Osteoblast (primary cell): ENCODE data around the gene GPRIN2. TPM values are rescaled to one million over a fixed set of nuclear protein-coding genes. Genes with fewer than 3 reads are reported as not detected.
"Not testable (repeated sequence)": the region's sequence is repeated elsewhere in the genome, so short reads cannot be mapped to it uniquely, and the experiment has no call there.

ENCODE experiments used
- DNase-seq: peaks from one replicate; pipeline ENCODE4 v3.0.0; 2011; ENCODE audit warnings: low spot score, mixed read lengths; ENCODE audit not compliant: insufficient read length; ENCODE audit errors: missing footprints
- H2AFZ ChIP-seq: 2 replicates; pipeline ENCODE4 v1.6.0; 2011; ENCODE audit warnings: mild to moderate bottlenecking, low read length
- H3K27ac ChIP-seq: 2 replicates; pipeline ENCODE4 v1.5.1; 2011; ENCODE audit warnings: mild to moderate bottlenecking, low read depth, low read length, moderate library complexity
- H3K27me3 ChIP-seq: 2 replicates; pipeline ENCODE4 v1.6.0; 2012; ENCODE audit warnings: mild to moderate bottlenecking, control low read depth, inconsistent platforms, low read length, moderate library complexity; ENCODE audit not compliant: insufficient read depth
- H3K36me3 ChIP-seq: 2 replicates; pipeline ENCODE4 v1.5.1; 2011; ENCODE audit warnings: mild to moderate bottlenecking, low read length, control low read depth, moderate library complexity; ENCODE audit not compliant: insufficient read depth
- H3K4me1 ChIP-seq: 2 replicates; pipeline ENCODE4 v1.5.1; 2011; ENCODE audit warnings: mild to moderate bottlenecking, low read length, control low read depth, moderate library complexity; ENCODE audit not compliant: insufficient read depth
- H3K4me2 ChIP-seq: 2 replicates; pipeline ENCODE4 v1.6.0; 2011; ENCODE audit warnings: mild to moderate bottlenecking, low read length; ENCODE audit not compliant: insufficient read depth
- H3K4me3 ChIP-seq: fragments of 200-600 bp; sonication (generic); 3 replicates; pipeline ENCODE4 v1.5.1; 2012; ENCODE audit warnings: mild to moderate bottlenecking, low read length, inconsistent platforms; ENCODE audit not compliant: insufficient read depth
- H3K79me2 ChIP-seq: 2 replicates; pipeline ENCODE4 v1.6.0; 2012; ENCODE audit warnings: mild to moderate bottlenecking, low read length, control low read depth, inconsistent platforms; ENCODE audit not compliant: insufficient read depth
- H3K9me3 ChIP-seq: 2 replicates; pipeline ENCODE4 v1.5.1; 2011; ENCODE audit warnings: low read depth, low read length, control low read depth
- H4K20me1 ChIP-seq: 2 replicates; pipeline ENCODE4 v1.6.0; 2012; ENCODE audit warnings: mild to moderate bottlenecking, low read length, control low read depth; ENCODE audit not compliant: insufficient read depth
- total RNA-seq: library from RNA; depleted of rRNA; stranded (reverse); fragments of >200 nt; gene quantifications from 2 replicates; pipeline ENCODE4 v1.2.3, GENCODE V29; 2012
- TF ChIP-seq, protein P1 (sequence below): IDR thresholded peaks from 2 replicates; pipeline ENCODE4 v1.5.1; 2011; ENCODE audit warnings: mild to moderate bottlenecking, low read depth, low read length, moderate library complexity; ENCODE audit errors: extremely low read depth

Gene GPRIN2
- total RNA-seq, 1 donor: not detected

DNA sequence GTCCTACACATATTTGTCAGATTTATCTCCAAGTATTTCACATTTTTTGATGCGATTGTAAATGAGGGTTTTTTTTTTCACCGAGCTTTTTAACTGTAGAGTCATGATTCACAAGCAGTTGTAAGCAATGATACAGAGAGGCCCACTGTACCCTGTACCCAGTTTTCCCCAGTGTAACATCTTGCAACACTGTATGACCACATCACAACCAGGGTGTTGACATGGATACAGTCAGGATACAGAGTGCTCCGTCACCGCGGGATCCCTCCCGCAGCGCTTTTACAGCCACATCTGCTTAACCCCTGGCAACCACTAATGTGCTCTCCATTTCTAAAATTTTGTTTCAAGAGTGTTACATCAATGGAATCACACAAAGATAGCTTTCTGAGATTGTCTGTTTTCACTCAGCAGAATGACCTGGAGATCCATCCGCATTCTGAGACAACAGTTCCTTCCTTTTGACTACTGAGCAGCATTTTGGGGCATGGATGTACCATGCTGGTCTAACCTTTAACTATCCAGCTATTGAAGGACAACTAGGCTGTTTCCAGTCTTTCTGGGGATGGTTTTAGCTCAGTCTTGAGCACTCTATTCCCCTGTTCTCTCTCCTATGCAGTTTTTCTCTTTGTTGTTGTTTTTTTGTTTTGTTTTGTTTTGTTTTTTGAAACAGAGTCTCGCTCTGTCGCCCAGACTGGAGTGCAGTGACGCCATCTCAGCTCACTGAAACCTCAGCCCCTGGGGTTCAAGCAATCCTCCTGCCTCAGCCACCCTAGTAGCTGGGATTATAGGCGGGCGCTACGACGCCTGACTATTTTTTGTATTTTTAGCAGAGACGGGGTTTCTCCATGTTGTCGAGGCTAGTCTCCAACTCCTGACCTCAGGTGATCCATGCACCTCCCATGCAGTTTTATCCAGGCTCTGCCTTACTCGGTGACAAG lies 25.9 kb downstream of the GPRIN2 start:
- Histone ChIP-seq H3K27ac (peak overlapping the region; percentile 68), H3K9me3 (no peaks in the 10 kb centered on the region), H4K20me1 (no peaks in the 10 kb centered on the region), H3K4me2 (peak overlapping the region; percentile 30), H3K79me2 (no peaks in the 10 kb centered on the region), H3K27me3 (no peaks in the 10 kb centered on the region), H2AFZ (peak overlapping the region; percentile 30), H3K4me3 (no peak overlapping the region), H3K36me3 (no peaks in the 10 kb centered on the region), H3K4me1 (peaks cover 11% of the 10 kb centered on the region)
- DNase-seq: peak; percentile 98
- TF ChIP-seq, protein P1, sequence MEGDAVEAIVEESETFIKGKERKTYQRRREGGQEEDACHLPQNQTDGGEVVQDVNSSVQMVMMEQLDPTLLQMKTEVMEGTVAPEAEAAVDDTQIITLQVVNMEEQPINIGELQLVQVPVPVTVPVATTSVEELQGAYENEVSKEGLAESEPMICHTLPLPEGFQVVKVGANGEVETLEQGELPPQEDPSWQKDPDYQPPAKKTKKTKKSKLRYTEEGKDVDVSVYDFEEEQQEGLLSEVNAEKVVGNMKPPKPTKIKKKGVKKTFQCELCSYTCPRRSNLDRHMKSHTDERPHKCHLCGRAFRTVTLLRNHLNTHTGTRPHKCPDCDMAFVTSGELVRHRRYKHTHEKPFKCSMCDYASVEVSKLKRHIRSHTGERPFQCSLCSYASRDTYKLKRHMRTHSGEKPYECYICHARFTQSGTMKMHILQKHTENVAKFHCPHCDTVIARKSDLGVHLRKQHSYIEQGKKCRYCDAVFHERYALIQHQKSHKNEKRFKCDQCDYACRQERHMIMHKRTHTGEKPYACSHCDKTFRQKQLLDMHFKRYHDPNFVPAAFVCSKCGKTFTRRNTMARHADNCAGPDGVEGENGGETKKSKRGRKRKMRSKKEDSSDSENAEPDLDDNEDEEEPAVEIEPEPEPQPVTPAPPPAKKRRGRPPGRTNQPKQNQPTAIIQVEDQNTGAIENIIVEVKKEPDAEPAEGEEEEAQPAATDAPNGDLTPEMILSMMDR: no peak

DNA sequence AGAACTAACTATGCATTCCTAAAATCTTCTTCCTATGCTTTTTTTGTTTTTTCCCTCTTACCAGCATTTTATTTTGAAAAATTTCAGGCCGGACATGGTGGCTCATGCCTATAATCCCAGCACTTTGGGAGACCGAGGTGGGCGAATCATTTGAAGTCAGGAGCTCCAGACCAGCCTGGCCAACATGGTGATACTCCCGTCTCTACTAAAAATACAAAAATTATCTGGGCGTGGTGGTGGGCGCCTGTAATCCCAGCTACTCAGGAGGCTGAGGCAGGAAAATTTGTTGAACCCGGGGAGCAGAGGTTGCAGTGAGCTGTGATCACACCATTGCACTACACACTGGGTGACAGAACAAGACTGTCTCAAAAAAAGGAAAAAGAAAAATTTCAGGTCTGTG lies 26.7 kb downstream of the GPRIN2 start:
- not testable (repeated sequence) for H3K27me3 ChIP-seq, DNase-seq, H2AFZ ChIP-seq, H3K36me3 ChIP-seq, H3K4me3 ChIP-seq, H3K9me3 ChIP-seq, H4K20me1 ChIP-seq, H3K79me2 ChIP-seq
- peak overlapping the region; percentile 42 for H3K27ac ChIP-seq
- H3K4me1 ChIP-seq: peaks cover 18% of the 10 kb centered on the region
- H3K4me2 ChIP-seq: peak overlapping the region; percentile 10

DNA sequence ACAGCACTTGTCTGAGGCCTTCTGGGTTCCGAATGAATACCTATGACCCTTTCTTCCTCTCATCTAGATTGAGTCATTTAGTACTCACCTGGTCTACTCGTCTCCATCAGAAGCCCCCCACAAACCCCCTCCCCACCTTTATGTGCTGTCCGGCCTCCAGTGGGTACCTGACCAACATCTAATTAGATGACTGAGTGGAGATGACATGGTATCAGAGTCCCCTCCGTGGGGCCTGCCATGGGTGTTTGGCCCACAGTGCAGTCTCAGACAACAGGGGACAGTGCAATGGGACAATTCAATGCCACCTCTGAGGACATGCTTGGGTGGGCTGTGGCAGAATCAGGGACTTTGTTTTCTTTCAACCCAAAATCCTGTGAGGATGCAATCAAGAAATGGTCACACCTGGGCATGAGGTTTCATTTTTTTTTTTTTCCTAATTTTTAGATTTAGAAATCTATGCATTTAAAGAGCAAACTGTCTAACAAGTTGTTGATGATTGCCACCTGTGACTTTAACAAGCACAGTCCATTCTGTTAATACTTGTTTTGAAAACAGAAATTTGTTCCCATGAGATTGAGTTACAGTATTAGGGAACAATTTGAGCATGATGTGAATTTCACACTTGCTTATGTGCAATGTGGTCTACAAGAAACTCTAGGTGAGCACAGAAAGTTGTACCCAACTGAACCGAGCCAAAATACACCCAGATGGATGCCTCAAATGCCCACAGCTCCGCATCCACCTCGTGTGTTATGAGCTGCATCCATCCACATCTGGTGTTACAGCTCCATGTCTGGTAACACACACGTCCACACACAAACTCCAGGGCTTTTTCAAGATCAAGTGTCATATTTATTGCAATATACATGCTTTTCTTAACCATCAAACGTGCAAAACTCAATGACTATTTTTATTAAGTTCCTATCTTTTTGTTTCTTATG lies 27.5 kb downstream of the GPRIN2 start:
- Histone ChIP-seq H3K27me3 (no peaks in the 10 kb centered on the region), H3K79me2 (no peaks in the 10 kb centered on the region), H4K20me1 (no peaks in the 10 kb centered on the region), H3K27ac (no peak overlapping the region), H3K4me2 (no peak overlapping the region), H3K4me1 (peaks cover 26% of the 10 kb centered on the region), H3K36me3 (no peaks in the 10 kb centered on the region), H3K4me3 (no peak overlapping the region), H3K9me3 (no peaks in the 10 kb centered on the region), H2AFZ (no peak overlapping the region)
- no peak for DNase-seq
- TF ChIP-seq, protein P1: no peak

DNA sequence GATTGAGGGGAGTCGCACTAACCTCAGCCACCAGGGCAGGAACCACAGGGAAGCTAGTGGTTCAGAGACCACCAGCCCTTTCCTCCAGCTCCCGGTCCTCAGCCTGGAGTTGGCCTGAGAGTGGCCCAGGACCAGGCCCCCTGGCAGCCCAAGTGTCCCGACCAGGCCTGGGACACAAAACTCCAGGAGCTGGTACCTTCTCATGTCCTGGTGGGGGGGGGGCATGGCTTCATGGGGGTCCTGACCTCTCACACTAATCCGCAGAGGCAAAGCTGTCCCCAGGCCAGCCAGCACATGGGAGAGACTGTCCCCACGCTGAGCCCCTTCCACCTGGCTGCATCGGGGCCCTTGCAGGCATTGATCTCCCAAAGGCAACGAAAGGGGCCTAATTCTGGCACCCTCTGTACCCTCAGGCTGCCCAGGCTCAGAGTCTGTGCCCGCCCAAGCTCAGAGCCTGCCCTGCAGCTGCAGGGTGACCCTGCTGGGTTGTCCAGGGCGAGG lies 28.2 kb downstream of the GPRIN2 start:
- no peaks in the 10 kb centered on the region for H3K9me3 ChIP-seq
- no peaks in the 10 kb centered on the region for H3K36me3 ChIP-seq
- H3K4me2 ChIP-seq: no peak overlapping the region
- TF ChIP-seq, protein P1: no peak
- no peaks in the 10 kb centered on the region for H3K79me2 ChIP-seq
- H3K27ac ChIP-seq: no peak overlapping the region
- H4K20me1 ChIP-seq: no peaks in the 10 kb centered on the region
- no peak overlapping the region for H2AFZ ChIP-seq
- H3K4me3 ChIP-seq: no peak overlapping the region
- H3K4me1 ChIP-seq: peaks cover 33% of the 10 kb centered on the region
- no peaks in the 10 kb centered on the region for H3K27me3 ChIP-seq
- DNase-seq: no peak
